NCI-H748 treated with DMSO at 0.1 percent for 48 hours (cell line): Measurements from ENCODE around the gene RFPL2.

Experiments used
- DNase-seq: peaks from one replicate; lab custom pipeline; 2025; lab: John Stamatoyannopoulos, UW

The RFPL2 gene

GRCh38 chr22:32204856-32205722 is at the start of gene RFPL2:
RFPL2 (minus strand) TSS chr22:32205073; CDS start chr22:32202451, 2,622 bp downstream.
- DNase-seq, result no peak

DNA sequence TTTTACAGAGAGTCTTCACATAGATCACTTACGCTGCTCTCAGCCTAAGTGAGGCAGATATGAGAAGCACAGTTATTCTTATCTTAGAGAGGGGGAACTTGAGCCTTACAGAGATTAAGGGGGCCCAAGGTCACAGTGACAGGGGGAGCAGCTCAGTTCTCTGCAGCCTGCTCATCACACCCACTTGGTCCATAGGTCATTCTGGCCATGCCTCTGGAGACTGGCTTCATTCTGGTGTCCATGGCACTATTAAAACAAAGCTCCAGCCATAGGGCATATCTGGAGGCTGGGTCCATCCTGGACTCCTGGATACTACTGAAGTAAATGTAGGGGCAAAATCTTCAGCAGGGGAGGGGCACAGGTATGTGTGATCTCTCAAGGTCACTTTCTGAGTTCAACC is 44.4 kb upstream of the RFPL2 start:
- no peak for DNase-seq

DNA sequence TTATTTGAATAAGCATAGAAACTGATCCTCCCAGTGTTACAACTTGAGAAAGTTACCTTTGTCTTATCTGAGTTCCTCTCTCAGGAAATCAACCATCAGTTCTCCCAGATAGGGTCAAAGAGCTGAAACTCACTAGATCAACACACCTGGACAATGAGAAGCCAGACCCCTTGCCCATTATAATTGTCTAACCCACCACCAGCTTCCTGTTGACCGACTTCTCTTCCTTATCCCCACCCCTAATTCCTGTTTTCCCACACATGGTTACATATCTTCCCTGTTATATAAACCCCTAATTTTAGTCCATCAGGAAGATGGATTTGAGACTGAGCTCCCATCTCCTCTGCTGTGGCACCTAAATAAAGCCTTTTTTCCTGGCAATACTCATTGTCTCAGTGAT is 43.4 kb upstream of the RFPL2 start:
- DNase-seq, result no peak

DNA sequence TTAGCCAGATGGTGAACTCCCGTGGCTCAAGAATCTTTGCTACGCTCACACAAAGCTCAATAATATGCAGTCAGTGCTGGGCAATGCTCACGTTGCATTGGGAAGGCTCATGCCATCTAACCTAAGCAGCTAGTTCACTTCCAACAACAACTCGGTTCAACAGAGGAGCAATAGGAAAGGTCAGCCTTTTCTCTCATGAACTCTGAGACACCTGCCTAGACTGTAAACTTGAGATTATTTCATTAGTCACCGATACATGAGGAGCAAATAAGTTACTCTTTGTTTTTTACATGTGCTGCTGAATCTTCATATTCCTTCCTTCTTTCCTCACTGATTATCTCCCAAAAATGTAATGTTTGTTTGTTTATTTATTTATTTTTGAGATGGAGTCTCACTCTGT is 41.3 kb upstream of the RFPL2 start:
- DNase-seq, result no peak

DNA sequence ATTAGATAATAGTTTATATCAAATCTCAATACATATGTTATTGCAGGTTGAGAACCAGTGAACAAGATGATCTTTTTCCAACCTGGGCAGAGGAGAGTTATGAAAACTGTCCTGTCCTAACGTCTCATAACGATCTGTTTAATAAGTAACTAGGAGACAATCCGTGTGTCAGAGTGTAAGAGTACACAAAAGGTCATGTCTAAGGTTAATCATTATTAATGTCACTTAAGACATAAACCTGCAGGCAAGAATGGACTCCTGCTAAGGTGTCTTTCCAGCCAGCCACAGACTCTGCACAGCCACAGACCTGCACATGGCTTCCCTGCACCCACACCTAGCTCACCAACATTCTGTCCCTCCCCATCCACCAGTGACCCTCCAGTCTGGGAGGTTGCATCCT is 40.2 kb upstream of the RFPL2 start:
- DNase-seq, result no peak

DNA sequence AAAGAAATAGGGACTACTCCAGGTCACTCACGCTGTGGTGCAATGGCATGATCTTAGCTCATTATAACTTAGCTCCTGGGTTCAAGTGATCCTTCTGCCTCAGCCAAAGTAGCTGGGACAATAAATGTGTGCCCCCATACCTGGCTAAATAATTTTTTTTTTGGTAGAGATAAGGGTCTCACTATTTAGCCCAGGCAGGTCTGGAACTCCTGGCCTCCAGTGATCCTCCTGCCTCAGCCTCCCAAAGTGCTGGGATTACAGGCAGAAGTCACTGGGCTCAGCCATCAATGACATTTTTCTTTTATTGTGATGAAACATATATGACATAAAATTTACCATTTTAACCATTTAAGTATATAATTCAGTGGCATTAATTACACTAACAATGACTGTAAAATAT is 39.7 kb upstream of the RFPL2 start:
- no peak for DNase-seq

DNA sequence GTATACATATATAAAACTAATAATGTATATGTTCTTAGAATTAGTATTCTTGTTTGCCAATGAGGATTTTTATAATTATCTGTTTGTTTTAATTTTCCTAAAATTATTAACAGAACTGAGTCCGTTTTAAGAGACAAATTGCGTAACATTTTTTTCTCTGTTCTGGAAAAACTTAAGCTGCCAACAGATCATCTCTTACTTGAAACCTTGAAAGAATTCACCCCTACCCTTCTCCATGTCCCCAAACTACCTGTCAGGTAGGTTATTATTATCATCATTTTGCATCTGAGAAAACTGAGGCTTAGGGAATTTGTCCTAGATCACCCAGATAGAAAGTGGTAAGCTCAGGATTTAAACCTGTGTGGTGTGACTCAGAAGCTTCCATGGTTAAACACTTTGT is 35.6 kb upstream of the RFPL2 start:
- no peak for DNase-seq

DNA sequence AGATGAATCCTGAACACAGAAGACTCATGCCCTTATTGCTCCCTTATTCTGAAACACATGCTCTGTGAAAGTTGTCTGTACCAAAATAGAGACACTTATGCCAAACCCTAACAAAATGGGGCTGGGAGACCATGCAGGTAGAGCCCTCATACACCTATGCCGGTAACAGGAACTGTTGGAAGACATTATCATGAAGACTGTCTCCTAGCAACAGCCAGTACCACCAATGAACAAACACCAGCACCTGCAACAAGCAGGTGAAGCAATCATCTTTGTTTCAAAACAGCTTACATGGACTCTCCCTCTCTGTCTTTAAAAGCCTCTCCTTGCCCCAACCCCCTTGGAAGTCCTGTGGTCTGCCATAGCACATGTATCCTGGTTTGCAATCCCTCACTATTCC is 33.0 kb upstream of the RFPL2 start:
- peak; percentile 66 for DNase-seq

DNA sequence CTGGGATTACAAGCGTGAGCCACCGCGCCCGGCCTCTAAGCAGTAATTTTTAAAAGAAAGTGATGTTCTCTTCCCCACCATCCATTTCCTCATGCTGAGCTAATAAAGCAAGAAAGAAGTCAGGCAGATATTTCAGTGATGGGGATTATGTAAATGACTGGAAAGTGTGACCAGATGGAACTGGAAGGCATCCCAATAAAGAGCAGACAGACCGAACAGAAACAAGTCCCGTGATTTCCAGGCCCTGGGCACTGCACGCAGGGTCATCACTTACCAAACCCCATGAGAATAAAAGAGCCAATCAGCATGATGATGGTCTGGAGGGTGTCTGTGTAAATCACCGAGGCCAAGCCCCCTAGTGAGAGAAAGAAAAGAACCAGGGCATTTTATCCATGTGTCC is 32.1 kb upstream of the RFPL2 start:
- no peak for DNase-seq

DNA sequence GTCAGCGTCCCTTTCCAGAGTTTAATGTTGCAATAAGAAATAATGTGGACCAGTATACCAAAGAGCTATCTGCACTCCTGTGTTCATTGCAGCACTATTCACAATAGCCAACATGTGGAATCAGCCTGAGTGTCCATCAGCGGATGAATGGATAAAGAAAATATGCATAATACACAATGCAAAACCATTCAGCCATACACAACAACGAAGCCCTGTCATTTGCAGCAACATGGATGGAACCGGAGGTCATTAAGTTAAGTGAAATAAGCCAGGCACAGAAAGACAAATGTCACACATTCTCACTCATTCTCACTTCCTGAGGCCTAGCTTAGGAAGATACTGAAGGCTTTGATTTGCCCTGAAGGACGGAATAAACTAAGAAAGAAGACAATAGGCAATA is 28.2 kb upstream of the RFPL2 start:
- DNase-seq, result no peak

- DNase-seq, result no peak
Observed at GRCh38 chr22:32232191-32232830, 27.4 kb upstream of the RFPL2 start.

- DNase-seq, result no peak
Observed at GRCh38 chr22:32226326-32227104, 21.6 kb upstream of the RFPL2 start.

GRCh38 chr22:32222991-32223390 is 18.1 kb upstream of the RFPL2 start:
- DNase-seq, result no peak

DNA sequence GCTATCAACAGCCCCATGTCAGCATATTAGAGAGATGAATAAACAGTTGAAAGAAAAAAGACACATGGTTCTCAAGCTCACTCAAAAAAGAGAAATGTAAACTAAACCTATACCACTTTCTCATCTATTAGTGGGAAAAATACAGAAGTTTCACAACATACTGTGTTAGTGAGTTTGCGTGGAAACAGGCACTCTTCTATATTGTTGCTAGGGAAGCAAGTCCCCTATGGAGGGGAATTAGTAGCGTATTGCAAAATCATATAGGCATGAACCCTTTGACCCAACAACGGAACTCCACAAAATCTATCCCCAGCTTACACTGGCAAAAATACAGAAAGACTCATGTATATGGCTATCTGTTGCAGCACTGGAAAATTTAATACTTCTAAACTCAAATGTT is 14.2 kb upstream of the RFPL2 start:
- DNase-seq, result no peak

DNA sequence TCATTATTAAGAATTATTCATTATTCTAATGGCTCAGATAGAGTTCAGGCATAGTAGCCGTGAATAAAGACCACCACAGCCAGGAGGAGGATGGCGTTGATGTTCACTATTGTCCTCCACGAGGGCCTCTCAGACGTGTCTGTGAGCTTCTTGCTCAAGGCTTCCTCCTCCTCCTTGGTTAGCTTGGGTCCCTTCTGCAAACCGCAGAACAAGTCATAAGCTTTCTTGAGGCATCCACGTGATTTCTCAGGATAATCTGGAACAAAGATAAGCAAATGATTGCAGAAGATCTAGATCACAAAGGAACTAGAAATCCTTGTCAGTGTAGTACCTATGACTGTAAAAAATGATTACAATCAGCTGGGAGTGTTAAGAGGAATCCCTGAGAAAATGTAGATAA is 13.6 kb upstream of the RFPL2 start:
- DNase-seq, result no peak

GRCh38 chr22:32217465-32217864 is 12.6 kb upstream of the RFPL2 start:
- DNase-seq, result no peak

GRCh38 chr22:32216911-32217310 is 12.0 kb upstream of the RFPL2 start:
- DNase-seq, result no peak

- DNase-seq, result no peak
Observed at GRCh38 chr22:32211011-32211410, 6.1 kb upstream of the RFPL2 start.

DNA sequence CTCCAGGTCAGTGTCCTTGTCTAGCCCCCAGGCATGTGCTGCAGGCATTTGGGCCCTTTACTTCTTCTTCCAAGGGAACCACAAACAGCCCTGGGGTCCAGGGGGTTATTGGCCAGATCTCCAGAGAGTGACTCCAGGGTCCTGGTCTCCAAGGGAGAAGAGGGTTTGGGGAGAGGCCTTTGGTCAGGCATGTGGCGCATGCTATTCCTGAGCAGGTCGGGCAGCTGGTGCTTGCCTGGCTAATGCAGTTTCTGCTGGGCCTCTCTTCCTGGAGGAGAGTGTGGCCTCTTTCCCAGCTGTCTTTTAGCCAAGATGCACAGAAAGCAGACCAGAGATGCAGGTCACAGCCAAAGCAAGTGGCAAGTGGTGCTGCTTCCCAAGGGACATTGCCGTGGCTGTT is 3.8 kb upstream of the RFPL2 start:
- no peak for DNase-seq

- DNase-seq, result no peak
Observed at GRCh38 chr22:32207971-32208480, 3.2 kb upstream of the RFPL2 start.

GRCh38 chr22:32206774-32207758 is 2.2 kb upstream of the RFPL2 start:
- peak; percentile 4 for DNase-seq
